ENCODE results near the gene TICRR.
A peak's percentile ranks its signal among the peaks of the same experiment; 100 is the strongest.
"Not testable (repeated sequence)": the region's sequence is repeated elsewhere in the genome, so short reads cannot be mapped to it uniquely, and the experiment has no call there.

TICRR gene

GRCh38 chr15:89575146-89575655, at the start of gene TICRR:
TICRR (plus strand) TSS chr15:89575469; CDS start chr15:89575587, 118 bp downstream.
- H3K4me3 ChIP-seq (ENCODE audit: low read depth in 1 of 2, low read length in 2 of 2), result peak within 1 kb of the TSS; percentile 62 to 94
- H3K4me1 ChIP-seq (ENCODE audit: control insufficient read depth in 1 of 2, insufficient read depth in 2 of 2, low read length in 2 of 2), result peaks cover 0 to 11% of the 10 kb centered on the region in 2 donors
- no peak within 1 kb of the TSS for H3K27ac ChIP-seq (ENCODE audit: low read length)
- no peaks in the 10 kb centered on the region for H3K27me3 ChIP-seq (ENCODE audit: low read depth, low read length)
- no peaks in the 10 kb centered on the region for H3K9me3 ChIP-seq (ENCODE audit: control insufficient read depth in 1 of 2, low read length in 2 of 2)
- H3K36me3 ChIP-seq (ENCODE audit: control insufficient read depth in 1 of 2, insufficient read depth in 2 of 2, low read length in 2 of 2), result no peaks in the 10 kb centered on the region

DNA sequence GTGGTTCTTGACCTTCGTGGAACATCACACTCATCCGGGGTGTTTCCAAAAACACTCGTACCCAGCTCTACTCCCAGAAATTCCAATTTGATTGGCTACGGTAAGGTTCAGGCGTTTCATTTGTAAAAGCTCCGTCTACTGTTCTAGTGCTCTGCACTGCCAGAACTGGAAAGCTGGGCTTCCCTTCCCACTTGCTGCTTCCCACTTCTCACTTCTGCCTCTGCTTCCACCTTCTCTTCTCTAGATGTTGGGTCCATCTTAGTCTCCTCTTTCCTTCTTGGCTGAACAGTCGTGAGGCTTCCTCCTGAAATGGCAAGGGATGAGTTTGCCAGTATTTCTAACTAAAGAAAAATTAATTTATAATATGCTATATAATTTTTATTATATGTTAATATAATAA, 49.1 kb upstream of the TICRR start:
- no peak overlapping the region for H3K4me3 ChIP-seq (ENCODE audit: low read depth in 1 of 2, low read length in 2 of 2)
- H3K27ac ChIP-seq (ENCODE audit: low read length), result no peak overlapping the region
- H3K36me3 ChIP-seq (ENCODE audit: control insufficient read depth in 1 of 2, insufficient read depth in 2 of 2, low read length in 2 of 2), result no peaks in the 10 kb centered on the region
- no peaks in the 10 kb centered on the region for H3K4me1 ChIP-seq (ENCODE audit: control insufficient read depth in 1 of 2, insufficient read depth in 2 of 2, low read length in 2 of 2)
- H3K27me3 ChIP-seq (ENCODE audit: low read depth, low read length), result no peaks in the 10 kb centered on the region
- H3K9me3 ChIP-seq (ENCODE audit: control insufficient read depth in 1 of 2, low read length in 2 of 2), result no peaks in the 10 kb centered on the region

GRCh38 chr15:89526601-89527441, 48.4 kb upstream of the TICRR start:
- Histone ChIP-seq H3K36me3 (ENCODE audit: control insufficient read depth in 1 of 2, insufficient read depth in 2 of 2, low read length in 2 of 2) (no peaks in the 10 kb centered on the region), H3K4me1 (ENCODE audit: control insufficient read depth in 1 of 2, insufficient read depth in 2 of 2, low read length in 2 of 2) (no peaks in the 10 kb centered on the region), H3K27me3 (ENCODE audit: low read depth, low read length) (no peaks in the 10 kb centered on the region), H3K9me3 (ENCODE audit: control insufficient read depth in 1 of 2, low read length in 2 of 2) (no peaks in the 10 kb centered on the region), H3K4me3 (ENCODE audit: low read depth in 1 of 2, low read length in 2 of 2) (no peak overlapping the region), H3K27ac (ENCODE audit: low read length) (no peak overlapping the region)

DNA sequence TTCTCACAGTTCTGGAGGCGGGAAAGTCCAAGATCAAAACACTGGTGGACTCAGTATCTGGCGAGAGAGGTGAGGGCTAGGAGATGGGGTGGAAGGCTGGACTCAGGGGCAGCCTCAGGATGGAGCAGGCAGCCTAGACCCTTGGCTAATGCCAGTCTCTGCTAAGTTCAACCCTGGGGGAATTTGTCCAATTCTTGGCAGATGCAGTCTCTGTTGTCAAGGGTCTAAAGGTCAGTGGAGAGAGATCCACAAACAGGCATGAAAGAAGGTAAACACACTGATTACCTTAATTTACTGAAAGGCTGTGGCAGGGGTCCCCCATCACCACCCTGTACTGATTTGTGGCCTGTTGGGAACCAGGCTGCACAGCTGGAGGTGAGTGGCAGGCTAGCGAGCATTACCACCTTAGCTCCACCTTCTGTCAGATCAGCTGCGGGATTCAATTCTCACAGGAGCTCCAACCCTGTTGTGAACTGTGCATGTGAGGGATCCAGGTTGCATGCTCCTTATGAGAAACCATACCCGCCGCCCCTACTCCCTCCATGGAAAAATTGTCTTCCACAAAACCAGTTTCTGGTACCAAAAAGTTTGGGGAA, 46.4 kb upstream of the TICRR start:
- Histone ChIP-seq H3K27ac (ENCODE audit: low read length) (no peak overlapping the region), H3K36me3 (ENCODE audit: control insufficient read depth in 1 of 2, insufficient read depth in 2 of 2, low read length in 2 of 2) (no peaks in the 10 kb centered on the region), H3K27me3 (ENCODE audit: low read depth, low read length) (no peaks in the 10 kb centered on the region)

GRCh38 chr15:89530976-89531375, 44.3 kb upstream of the TICRR start:
- no peaks in the 10 kb centered on the region for H3K9me3 ChIP-seq (ENCODE audit: control insufficient read depth in 1 of 2, low read length in 2 of 2)
- no peak overlapping the region for H3K27ac ChIP-seq (ENCODE audit: low read length)
- no peaks in the 10 kb centered on the region for H3K36me3 ChIP-seq (ENCODE audit: control insufficient read depth in 1 of 2, insufficient read depth in 2 of 2, low read length in 2 of 2)
- no peaks in the 10 kb centered on the region for H3K27me3 ChIP-seq (ENCODE audit: low read depth, low read length)
- no peaks in the 10 kb centered on the region for H3K4me1 ChIP-seq (ENCODE audit: control insufficient read depth in 1 of 2, insufficient read depth in 2 of 2, low read length in 2 of 2)
- no peak overlapping the region for H3K4me3 ChIP-seq (ENCODE audit: low read depth in 1 of 2, low read length in 2 of 2)

More for the DNA sequence above, 46.4 kb upstream of the TICRR start:
- Histone ChIP-seq H3K4me3 (ENCODE audit: low read depth in 1 of 2, low read length in 2 of 2) (no peak overlapping the region), H3K4me1 (ENCODE audit: control insufficient read depth in 1 of 2, insufficient read depth in 2 of 2, low read length in 2 of 2) (no peaks in the 10 kb centered on the region), H3K9me3 (ENCODE audit: control insufficient read depth in 1 of 2, low read length in 2 of 2) (no peaks in the 10 kb centered on the region)

DNA sequence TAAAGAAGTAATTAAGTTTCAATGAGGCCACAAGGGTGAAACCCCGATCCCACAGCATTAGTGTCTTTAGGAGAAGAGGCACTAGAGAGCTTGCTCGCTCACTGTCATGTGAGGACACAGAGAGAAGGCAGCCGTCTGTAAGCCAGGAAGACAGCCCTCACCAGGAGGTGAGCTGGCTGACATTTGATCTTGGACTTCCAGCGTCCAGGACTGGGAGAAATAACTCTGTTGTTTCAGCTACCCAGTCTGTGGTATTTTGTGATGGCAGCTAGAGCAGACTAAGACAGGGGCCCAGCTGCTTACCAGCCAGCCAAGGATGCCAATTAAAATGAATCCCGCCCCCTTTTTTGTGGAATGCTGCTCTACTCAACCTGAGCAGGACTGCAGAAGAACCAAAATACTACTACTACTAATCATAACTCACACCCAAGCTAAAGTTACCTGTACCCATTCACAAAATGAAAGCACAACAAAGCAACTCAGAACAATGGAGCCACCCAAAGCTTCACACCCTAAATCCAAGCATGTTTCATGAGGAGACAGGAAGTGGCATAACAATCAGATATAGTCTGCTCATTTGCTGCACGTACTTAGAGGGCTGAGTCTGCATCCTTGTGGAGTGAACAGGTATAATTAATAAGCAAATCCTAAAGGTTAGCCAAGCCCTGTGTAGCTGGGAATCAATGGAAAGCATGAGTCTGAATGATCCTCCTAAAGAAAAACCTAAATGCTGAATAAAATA, 43.3 kb upstream of the TICRR start:
- Histone ChIP-seq H3K27me3 (ENCODE audit: low read depth, low read length) (no peaks in the 10 kb centered on the region), H3K27ac (ENCODE audit: low read length) (no peak overlapping the region), H3K4me3 (ENCODE audit: low read depth in 1 of 2, low read length in 2 of 2) (no peak overlapping the region), H3K36me3 (ENCODE audit: control insufficient read depth in 1 of 2, insufficient read depth in 2 of 2, low read length in 2 of 2) (no peaks in the 10 kb centered on the region), H3K4me1 (ENCODE audit: control insufficient read depth in 1 of 2, insufficient read depth in 2 of 2, low read length in 2 of 2) (no peaks in the 10 kb centered on the region), H3K9me3 (ENCODE audit: control insufficient read depth in 1 of 2, low read length in 2 of 2) (no peaks in the 10 kb centered on the region)

DNA sequence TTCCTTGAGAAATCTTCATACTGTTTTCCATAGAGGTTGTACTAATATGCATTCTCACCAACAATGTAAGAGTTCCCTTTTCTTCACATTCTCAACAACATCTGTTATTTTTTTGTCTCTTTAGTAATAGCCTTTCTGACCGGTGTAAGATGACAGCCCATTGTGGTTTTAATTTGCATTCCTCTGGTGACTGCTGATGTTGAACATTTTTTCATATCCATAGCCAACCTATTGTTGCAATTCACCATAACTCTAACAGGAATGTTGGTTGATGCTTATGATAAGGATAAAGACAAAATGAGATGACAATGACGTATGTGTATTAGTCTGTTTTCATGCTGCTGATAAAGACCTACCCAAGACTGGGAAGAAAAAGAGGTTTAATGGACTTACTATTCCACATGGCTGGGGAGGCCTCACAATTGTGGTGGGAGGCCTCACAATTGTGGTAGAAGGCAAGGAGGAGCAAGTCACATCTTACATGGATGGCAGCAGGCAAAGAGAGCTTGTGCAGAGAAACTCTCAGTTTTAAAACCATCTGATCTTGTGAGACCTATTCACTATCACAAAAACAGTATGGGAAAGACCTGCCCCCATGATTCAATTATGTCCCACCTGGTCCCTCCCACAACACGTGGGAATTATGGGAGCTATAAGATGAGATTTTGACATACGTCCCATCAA, 41.3 kb upstream of the TICRR start:
- no peaks in the 10 kb centered on the region for H3K4me1 ChIP-seq (ENCODE audit: control insufficient read depth in 1 of 2, insufficient read depth in 2 of 2, low read length in 2 of 2)
- H3K27ac ChIP-seq (ENCODE audit: low read length), result no peak overlapping the region
- H3K36me3 ChIP-seq (ENCODE audit: control insufficient read depth in 1 of 2, insufficient read depth in 2 of 2, low read length in 2 of 2), result no peaks in the 10 kb centered on the region
- no peaks in the 10 kb centered on the region for H3K27me3 ChIP-seq (ENCODE audit: low read depth, low read length)
- H3K4me3 ChIP-seq (ENCODE audit: low read depth in 1 of 2, low read length in 2 of 2), result no peak overlapping the region
- peaks cover 0 to 5% of the 10 kb centered on the region in 2 donors for H3K9me3 ChIP-seq (ENCODE audit: control insufficient read depth in 1 of 2, low read length in 2 of 2)

DNA sequence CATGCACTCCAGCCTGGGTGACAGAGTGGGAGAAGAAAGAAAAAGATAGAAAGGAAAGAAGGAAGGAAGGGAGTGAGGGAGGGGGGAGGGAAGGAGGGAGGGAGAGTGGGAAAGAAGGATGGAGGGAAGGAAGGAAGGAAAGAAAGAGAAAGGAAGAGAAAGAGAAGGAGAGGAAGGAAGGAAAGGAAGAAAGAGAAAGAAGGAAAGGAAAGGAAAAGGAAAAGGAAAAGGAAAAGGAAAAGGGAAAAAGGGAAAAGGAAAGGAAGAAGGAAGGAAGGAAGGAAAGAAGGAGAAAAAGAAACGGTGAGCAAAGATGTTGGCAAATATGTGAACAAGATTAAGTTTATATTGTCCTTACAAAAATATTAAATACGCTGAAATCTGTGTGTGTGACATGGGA, 36.2 kb upstream of the TICRR start:
- H3K27me3 ChIP-seq (ENCODE audit: low read depth, low read length), result no peaks in the 10 kb centered on the region
- no peak overlapping the region for H3K4me3 ChIP-seq (ENCODE audit: low read depth in 1 of 2, low read length in 2 of 2)
- no peaks in the 10 kb centered on the region for H3K36me3 ChIP-seq (ENCODE audit: control insufficient read depth in 1 of 2, insufficient read depth in 2 of 2, low read length in 2 of 2)
- H3K9me3 ChIP-seq (ENCODE audit: control insufficient read depth in 1 of 2, low read length in 2 of 2), result peaks cover 0 to 5% of the 10 kb centered on the region in 2 donors
- no peaks in the 10 kb centered on the region for H3K4me1 ChIP-seq (ENCODE audit: control insufficient read depth in 1 of 2, insufficient read depth in 2 of 2, low read length in 2 of 2)
- H3K27ac ChIP-seq (ENCODE audit: low read length), result no peak overlapping the region

- Histone ChIP-seq H3K9me3 (ENCODE audit: control insufficient read depth in 1 of 2, low read length in 2 of 2) (peaks cover 0 to 4% of the 10 kb centered on the region in 2 donors), H3K36me3 (ENCODE audit: control insufficient read depth in 1 of 2, insufficient read depth in 2 of 2, low read length in 2 of 2) (no peaks in the 10 kb centered on the region), H3K27ac (ENCODE audit: low read length) (no peak overlapping the region), H3K4me3 (ENCODE audit: low read depth in 1 of 2, low read length in 2 of 2) (no peak overlapping the region), H3K27me3 (ENCODE audit: low read depth, low read length) (no peaks in the 10 kb centered on the region), H3K4me1 (ENCODE audit: control insufficient read depth in 1 of 2, insufficient read depth in 2 of 2, low read length in 2 of 2) (no peaks in the 10 kb centered on the region)
Observed at GRCh38 chr15:89542369-89542768, 32.9 kb upstream of the TICRR start.

DNA sequence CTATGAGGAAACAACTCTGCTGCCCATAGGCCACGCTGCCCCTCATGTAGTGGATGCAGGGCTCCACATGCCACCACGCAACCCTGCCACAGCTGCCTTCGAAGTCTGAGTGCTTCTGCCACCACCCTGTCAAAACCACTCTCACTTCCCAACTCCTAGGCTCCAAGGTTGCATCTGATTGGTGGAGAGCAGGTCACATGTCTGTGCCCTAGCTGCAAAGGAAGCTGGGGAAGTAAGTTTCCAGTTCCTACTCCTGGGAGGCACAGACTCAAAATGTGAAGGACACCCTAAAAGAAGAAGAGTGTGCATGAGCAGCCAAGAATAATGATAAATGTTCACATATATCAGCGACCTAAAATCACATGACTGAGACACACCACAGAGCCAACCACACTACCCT, 31.9 kb upstream of the TICRR start:
- no peak overlapping the region for H3K4me3 ChIP-seq (ENCODE audit: low read depth in 1 of 2, low read length in 2 of 2)
- H3K4me1 ChIP-seq (ENCODE audit: control insufficient read depth in 1 of 2, insufficient read depth in 2 of 2, low read length in 2 of 2), result no peaks in the 10 kb centered on the region
- no peaks in the 10 kb centered on the region for H3K9me3 ChIP-seq (ENCODE audit: control insufficient read depth in 1 of 2, low read length in 2 of 2)
- H3K27me3 ChIP-seq (ENCODE audit: low read depth, low read length), result no peaks in the 10 kb centered on the region
- no peaks in the 10 kb centered on the region for H3K36me3 ChIP-seq (ENCODE audit: control insufficient read depth in 1 of 2, insufficient read depth in 2 of 2, low read length in 2 of 2)
- no peak overlapping the region for H3K27ac ChIP-seq (ENCODE audit: low read length)

GRCh38 chr15:89549138-89549537, 26.1 kb upstream of the TICRR start:
- not testable (repeated sequence) for H3K36me3 ChIP-seq (ENCODE audit: control insufficient read depth in 1 of 2, insufficient read depth in 2 of 2, low read length in 2 of 2); H3K9me3 ChIP-seq (ENCODE audit: control insufficient read depth in 1 of 2, low read length in 2 of 2); H3K27me3 ChIP-seq (ENCODE audit: low read depth, low read length); H3K4me3 ChIP-seq (ENCODE audit: low read depth in 1 of 2, low read length in 2 of 2); H3K27ac ChIP-seq (ENCODE audit: low read length); H3K4me1 ChIP-seq (ENCODE audit: control insufficient read depth in 1 of 2, insufficient read depth in 2 of 2, low read length in 2 of 2)
